ENCODE results near the gene DIP2C.
"Not testable (repeated sequence)": the region's sequence is repeated elsewhere in the genome, so short reads cannot be mapped to it uniquely, and the experiment has no call there.

DIP2C gene

GRCh38 chr10:343231-344220 is 345.9 kb downstream of the DIP2C start:
- DNase-seq = no peak

DNA sequence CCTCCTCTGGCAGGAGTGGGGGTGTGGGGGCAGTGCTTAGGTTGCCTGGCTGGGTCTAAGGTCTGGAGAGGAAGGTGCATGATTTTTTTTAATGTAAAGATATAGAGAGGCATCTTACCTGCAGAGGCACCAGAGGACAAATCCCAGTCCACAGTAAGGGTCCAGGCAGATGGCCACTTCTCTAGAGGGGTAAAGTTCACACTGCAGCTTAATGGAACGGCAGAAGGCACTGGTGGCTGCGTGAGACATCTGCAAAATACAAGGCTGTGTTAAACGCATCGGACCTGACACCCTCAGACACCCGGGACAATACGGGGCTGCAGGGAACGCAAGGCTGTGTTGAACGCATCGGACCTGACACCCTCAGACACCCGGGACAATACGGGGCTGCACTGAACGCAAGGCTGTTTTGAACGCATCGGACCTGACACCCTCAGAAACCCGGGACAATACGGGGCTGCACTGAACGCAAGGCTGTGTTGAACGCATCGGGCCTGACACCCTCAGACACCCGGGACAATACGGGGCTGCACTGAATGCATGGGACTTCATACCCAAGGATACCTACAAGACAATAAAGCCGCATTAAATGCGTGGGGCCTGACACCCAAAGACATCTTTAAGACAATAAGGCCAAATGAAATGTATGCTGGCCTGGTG is 348.3 kb downstream of the DIP2C start:
- no peak for DNase-seq

DNA sequence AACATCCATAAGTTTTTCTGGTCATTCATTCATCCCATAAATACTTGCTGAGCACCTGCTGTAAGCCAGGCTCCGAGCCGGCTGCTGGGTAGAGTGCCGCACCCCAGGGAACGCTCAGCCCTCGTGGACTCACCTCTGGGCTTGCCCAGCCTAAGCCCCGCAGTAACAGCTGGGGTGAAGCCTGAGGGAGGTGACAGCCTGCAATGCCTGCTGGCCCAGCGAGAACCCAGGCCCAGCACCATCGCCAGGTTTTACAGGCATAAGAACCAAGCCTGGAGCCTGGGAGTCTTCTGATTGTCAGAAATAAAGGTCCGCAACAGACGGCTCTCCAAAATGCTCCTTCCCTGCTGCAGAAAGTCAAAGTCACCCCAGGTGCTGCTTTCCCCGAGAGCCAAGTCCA is 348.8 kb downstream of the DIP2C start:
- DNase-seq = no peak

GRCh38 chr10:339038-339391 is 350.5 kb downstream of the DIP2C start:
- DNase-seq = no peak

DNA sequence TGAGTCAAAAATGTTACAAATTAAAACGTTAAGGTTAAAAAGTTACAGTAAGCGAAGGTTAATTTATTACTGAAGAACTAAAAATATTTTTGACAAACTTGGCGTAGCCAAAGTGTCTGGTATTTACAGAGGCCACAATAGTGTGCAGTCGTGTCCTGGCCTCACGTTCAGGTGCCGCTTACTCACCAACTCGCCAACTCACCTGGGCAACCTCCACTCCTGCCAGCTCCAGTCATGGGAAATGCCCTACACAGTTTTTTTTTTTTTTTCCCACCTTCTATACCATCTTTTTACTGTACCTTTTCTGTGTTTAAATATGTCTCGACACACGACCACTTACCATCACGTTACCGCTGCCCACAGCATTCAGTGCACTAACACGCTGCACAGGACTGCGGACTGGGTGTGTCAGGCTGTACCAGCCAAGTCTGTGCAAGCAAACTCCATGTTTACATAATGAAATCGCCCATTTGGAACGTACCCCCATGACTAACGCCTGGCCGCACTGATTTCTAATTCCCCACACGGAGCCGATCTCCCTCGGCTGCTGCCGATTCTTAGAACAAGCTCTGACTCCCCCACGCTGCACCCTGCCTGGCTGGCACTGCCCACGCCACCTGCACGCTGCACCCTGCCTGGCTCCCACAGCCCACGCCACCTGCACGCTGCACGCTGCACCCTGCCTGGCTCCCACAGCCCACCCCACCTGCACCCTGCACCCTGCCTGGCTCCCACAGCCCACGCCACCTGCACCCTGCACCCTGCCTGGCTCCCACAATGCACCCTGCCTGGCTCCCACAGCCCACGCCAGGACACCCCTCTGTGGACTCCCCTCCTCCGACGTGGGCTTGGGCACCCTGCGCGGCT is 351.1 kb downstream of the DIP2C start:
- DNase-seq = no peak

- DNase-seq = no peak
These were observed 353.2 kb downstream of the DIP2C start for GRCh38 chr10:336247-336646.

DNA sequence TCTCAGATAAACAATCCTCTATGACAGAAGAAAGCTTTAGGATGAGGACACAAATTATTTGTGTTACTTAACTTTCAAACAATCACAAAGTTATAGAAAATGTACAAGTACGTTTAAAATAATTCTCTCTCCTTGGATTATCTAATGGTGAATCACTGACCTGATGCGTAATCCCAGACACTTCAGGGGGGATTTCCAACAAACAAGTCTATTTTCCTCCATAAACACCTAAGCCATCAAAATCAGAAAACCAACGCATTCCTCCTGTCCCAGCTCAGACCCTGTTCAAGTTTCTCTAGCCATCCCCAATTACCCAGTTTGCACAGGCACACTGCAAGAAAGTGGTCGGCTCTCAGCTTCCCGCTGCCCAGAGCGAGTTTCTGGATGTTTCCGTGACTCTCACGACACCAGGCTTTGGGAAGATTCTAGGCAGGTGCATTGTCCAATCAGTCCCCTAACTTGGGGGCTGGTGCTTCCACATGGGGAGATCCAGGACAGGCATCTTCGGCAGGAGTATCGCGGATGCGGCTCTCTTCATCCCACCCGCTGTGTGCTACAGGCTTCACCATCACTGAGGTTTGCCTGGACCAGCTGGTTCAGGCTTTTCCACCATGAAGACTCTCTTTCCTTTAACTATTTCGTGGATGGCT is 354.2 kb downstream of the DIP2C start:
- DNase-seq = no peak

DNA sequence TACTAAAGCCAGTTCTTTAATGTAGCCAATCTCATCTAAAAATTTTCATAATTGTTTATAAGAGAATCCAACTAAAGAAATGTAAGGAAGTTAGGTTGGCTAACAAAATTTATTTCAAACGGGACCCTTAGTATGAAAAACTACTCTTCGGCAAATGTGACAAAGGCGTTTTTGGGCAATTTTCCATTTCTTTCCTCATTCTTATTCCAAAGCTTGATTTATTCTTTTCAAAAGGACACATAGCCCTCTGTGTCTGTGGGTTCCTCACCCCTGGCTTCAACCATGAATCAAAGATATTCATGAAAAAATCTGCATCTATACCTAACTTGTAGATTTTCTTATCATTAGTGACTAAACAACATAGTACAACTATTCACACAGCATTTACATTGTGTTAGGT is 358.3 kb downstream of the DIP2C start:
- no peak for DNase-seq

DNA sequence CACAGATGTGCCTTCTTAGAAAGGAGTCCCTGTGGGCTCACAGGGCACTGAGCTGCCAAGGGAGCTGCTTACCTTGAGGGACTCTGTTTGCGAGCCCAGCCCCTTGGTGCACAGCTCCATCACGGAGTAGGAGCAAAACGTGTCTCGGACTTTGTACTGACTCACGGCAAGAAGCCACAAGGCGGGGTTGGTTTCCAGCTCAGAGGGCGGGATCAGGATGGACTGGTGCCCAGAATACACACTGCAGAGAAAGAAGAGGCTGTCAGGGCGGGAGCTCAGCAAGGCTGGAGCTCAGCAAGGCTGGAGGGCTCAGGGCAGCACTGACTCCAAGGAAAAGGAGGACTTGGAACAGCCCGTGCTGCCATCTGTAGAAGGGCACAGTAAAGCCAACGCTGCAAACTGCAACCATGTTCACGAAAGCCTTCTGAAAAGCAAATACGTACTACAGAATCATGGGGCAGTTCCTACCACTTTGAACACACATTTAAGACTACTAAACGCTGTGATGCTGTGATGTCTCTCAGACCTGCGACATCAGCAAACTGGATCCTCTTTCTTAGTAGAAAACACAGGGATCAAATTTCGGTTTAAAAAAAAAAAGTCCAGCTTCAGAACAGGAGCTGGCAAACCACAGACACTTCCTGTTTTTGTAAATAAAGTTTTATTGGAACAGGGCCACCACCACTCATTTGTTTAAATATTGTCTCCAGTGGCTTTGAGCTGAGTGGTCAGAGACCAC is 359.9 kb downstream of the DIP2C start:
- DNase-seq = peak; percentile 63

- DNase-seq = no peak
These were observed 361.3 kb downstream of the DIP2C start for GRCh38 chr10:327889-328852.

DNA sequence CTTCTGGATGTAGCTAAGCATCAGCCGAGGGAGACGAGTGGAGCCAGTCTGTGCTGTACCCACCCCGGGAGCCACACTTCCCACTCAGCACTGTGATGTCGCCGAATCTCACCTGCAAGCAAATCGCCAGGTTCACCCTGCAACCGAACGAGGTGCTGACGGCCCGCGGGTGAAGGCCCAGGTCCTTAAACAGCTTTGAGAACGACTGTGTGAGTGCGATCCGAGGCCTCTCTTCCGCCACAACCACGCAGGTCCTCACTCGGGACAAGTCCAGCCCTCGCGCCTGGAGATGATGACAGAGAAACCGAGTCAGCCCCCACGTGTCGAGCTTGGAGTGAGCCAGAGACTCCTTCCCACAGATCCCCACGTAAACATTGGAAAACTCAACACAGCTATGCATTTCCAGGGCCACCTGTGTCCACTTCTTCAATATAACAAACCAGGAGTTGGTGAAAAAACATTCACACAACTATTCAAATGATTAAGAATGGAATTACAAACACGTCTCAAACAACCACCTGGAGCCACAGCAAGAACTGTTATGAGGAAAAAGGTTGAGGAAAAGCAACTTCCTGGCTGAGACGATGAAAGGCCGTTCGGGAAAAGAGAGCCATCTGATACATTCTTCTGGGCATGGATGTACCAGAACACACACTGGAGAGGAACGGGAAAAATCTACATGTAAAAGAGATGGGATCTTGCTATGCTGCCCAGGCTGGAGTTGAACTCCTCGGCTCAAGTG is 362.4 kb downstream of the DIP2C start:
- no peak for DNase-seq

- DNase-seq = no peak
These were observed 363.1 kb downstream of the DIP2C start for GRCh38 chr10:326350-326749.

DNA sequence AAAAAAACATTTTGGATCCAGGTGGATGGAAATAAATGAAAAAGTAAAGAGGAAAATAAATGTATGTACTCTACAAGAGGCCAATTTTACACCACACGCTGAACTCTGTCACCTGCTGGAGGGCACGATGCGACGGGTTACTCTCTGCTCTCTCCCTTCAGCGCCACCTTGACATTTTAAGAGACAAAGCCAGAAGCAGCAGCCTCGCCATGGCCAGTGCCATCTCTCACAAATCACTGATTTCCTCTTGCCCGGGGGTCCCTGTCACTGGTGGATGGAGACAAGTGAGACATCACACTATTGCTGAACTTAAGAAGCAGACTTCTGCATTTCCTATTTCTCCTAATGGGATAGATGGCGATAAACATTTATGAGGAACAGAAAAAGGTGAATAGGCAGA is 364.2 kb downstream of the DIP2C start:
- no peak for DNase-seq

DNA sequence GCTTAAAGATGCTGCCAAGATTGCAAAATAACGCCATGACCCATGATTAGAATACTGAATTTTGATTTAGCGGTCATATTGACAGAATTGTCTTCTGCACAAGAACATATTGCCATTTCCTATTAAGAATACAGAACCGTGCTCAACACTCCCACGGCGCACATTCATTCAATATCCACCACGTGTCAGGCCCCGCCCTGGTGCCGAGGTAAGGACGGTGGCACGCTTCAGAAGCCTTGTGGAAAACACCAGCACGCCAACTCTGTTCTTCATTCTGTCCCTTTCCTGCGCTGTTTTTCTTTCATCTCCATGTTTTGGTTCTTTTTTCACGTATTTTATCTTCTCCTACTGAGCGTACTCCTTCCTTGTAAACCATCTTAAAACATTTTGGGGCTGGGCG is 364.9 kb downstream of the DIP2C start:
- no peak for DNase-seq

- no peak for DNase-seq
These were observed 365.7 kb downstream of the DIP2C start for GRCh38 chr10:323651-324293.

DNA sequence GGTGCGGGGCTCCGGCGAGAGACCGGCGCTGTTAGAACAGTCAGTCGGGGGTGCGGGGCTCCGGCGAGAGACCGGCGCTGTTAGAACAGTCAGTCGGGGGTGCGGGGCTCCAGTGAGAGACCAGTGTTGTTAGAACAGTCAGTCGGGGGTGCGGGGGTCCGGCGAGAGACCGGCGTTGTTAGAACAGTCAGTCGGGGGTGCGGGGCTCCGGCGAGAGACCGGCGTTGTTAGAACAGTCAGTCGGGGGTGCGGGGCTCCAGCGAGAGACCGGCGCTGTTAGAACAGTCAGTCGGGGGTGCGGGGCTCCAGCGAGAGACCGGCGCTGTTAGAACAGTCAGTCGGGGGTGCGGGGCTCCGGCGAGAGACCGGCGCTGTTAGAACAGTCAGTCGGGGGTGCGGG is 366.4 kb downstream of the DIP2C start:
- not testable (repeated sequence) for DNase-seq

DNA sequence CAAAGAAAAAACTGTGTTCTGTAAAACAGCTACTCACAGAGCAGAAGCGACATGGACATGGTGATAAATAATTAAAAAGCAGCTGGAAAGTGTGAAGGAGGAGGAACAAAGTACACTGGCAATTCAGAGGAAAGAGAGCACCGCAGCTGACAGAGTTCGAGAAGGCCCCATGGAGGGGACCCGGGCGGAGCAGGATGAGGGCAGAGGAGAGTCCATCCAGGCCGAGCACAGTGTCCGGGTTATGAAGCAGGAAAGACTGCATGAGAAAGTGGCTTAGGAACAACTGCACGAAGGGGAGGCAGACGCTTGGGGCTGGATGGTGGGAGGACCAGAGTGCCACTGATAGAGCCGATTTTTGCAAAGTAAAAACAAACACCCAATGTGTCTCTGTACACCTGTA is 368.7 kb downstream of the DIP2C start:
- no peak for DNase-seq

GRCh38 chr10:317926-318325 is 371.5 kb downstream of the DIP2C start:
- no peak for DNase-seq

DNA sequence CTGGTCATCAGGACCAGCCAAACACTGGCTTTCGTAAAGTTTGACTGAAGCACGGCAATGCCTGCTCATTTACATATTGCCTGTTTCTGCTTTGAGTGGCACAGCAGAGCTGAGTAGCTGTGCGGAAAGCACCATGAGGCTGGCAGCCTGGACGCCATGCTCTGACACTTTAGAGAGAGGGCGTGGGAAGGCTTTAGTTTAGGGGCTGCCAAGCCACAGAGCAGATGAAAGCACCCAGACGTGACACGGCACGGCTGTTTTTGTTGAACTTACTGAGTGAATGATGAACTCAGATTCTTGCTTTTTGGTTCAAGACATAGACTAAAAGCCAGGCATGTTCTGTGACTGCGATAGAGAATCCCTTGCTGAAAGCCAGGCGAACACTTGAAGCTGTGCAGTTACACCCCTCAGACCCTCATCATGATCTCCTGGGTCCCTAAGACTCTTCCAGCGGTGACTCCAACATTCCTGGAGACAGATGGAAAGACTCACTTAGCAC is 372.1 kb downstream of the DIP2C start:
- DNase-seq = no peak

Data from DMS 273 treated with DMSO at 0.1 percent for 48 hours (cell line).